HPDE6-E6E7 (cell line): ENCODE data around the gene AHCYL2.
A peak's percentile ranks its signal among the peaks of the same experiment; 100 is the strongest.

Source experiments
- DNase-seq: peaks from one replicate; pipeline ENCODE4 v3.0.0; 2011; ENCODE audit warnings: missing footprints; ENCODE audit errors: extremely low spot score

Gene AHCYL2

DNA sequence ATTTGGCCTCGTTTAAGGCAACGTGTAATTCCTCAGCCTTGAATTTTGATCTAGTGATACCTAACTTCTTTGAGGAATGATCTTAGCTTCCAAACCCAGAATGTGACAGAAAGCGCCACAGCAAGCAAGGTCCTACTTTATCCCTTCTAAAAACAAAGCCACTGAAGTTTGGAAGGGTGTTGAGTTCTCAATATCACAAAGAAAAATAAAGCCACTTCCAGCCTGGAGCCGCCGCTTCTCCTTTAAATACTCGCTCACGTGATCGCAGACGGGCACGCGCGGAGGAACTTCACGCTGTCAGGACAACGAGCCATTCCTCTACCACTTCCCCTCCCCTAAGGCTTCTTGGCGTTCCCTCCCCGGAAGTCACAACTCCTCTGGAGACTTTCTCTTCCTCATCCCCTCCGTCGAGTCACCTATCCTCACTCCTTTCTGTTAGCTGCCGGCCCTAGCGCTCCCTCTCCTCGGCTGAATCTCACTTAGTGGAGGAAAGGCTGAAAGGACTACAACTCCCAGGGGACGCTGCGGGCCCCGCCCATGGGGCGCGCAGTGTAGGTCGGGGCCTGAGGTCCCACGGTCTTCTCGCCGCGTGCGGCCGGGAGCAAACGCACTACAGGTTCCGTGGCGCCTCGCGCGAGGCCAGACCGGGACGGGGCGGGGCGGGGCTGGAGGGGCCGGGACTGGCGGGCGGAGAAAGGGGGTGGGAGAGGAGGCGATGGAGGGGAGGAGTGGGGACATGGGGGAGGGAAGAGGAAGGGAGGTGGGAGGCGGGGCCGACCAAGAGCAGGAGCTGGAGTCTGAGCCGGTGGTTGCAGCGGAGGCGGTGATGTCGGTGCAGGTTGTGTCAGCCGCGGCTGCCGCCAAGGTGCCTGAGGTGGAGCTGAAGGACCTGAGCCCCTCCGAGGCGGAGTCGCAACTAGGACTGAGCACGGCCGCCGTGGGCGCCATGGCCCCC lies at the start of gene AHCYL2:
TSS of gene AHCYL2 (plus strand) at position 780 of the 955 bp plus-strand sequence.
- DNase-seq: peak; percentile 88

DNA sequence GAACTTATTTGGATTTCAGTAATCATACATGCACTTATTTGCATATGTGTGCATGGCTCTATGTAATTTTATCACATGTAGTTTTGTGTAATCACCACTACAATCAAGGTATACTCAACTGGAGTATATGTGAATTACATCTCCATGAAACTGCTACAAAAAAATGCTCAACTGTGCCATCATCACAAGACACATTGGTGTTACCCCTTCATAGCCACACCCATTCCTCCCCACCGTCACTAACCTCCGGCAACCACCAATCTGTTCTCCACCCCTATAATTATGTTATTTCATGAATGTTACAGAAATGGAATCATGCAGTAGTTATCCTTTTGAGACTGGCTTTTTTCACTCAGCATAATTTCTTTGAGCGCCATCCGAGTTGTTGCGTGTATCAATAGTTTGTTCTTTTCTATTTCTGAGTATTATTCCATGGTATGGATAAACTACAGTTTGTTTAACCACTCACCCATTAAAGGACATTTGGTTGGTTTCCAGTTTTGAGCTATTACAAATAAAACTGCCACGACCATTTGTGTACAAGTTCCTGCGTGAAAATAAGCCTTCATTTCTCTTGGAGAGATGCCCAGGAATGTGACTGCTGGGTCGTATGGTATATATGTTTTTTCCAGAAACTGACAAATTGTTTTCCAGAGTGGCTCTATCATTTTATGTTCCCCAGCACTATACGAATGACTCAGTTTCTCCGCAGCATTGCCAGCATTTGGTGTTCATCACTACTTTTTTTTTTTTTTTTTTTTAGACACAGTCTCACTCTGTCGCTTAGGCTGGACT lies 47.7 kb upstream of the AHCYL2 start:
- DNase-seq: no peak

DNA sequence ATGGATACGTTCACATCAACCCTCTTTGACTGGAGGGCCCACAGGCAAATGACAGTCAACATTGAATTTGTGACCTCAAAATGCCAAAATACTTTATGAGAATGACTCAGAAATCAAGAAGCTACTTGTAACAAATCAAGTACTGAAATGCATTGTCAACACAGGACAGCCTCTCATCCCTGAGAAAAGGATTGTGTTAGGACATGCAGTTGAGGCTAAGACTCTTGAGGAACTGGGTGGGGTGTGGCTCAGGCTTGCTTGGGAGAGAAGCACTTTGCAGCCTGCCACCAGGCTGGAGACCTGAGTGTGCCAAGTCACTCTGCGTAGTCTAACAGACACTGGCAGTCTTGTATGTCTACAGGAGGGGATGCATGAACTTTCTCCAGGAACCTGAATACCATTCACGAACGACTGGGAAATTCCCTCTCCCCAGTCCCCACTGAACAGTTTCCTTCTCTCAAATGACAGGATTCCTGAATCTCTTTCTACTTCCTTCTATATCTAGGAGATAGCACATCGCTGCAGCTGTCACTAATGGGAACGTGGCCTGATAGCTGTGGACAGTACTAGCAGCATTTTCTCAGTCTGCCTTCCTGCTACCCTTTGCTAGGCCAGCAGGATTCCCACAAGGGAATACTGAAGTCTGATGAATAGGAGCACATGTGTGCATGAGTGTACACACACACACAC lies 39.7 kb upstream of the AHCYL2 start:
- peak; percentile 77 for DNase-seq

DNA sequence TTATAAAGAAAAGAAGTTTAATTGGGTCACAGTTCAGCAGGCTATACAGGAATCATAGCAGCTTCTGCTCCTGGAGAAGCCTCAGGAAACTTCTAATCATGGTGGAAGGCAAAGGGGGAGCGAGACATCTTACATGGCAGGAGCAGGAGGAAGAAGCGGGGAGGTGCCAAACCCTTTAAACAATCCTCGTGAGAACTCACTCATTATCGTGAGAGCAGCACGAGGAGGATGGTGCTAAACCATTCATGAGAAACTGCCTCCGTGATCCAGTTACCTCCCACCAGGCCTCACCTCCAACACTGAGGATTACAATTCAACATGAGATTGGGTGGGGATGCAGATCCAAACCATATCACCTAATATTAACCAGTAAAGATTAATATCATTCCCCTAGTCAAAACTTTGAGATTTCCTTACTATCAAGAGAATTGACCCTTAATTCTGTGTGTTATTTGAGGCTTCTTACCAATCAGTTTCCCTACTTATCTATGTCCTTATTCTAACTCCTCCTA lies 38.0 kb upstream of the AHCYL2 start:
- no peak for DNase-seq

DNA sequence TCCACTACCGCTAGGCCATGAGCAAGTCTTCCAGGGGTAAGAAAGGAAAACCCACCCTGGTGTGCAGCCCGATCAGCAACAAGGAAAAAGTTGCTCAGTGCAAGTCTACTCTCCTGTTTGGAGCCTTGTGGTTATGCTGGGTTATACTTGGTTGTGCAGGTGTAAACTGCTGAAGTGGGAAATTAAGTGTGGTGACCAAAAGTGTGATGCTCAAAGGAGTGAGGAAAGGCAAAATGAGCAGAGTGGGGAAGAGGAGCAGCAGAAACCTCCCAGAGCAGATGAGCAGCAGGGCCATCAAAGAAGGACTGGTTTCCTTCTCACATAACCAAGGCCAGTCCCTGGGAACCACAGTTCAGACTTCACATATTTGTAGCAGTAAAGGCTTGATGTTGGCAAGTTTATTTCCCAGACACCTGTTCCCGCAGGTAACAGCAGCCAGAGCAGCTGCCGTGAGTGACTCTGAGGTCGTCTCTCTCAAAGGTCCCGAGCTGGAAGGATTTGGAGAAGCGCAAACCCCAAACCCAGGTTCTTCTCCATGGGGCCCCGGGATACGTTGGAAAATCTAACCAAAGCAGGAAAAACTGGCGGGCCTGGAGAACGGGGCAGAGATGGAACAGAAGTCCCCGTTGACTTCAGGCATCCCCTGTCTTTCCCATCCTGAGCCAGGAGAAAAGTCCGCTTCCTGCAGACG lies 37.0 kb upstream of the AHCYL2 start:
- DNase-seq: no peak

DNA sequence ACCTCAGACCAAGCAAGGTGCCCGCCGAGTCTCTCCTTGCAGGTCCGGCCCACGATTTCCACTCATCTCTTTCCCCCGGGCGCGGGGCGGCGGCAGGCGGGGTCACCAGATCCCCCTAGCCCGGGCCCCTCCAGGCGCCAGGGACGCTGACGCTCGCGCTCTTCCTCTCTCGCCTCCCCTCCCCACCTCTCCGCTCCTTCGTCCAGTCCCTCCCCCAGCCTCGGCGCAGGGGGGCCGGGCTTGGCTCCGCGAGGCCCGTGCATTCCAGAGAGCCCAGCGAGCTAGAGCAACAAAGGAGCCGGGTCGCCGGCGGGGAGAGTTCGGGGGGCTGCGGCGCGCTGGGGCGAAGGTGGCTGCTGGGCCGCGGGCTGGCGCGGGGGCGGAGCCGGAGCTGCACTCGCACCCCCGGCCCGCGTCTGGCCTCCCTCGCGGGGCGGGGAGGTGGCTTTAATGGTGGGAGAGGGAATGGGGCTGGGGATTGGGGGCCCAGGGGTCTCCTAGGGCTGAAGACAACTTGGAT lies 36.4 kb upstream of the AHCYL2 start, which contains the start of gene SMO:
TSS of gene SMO (plus strand) at position 262 of the 520 bp plus-strand sequence. CDS start 519 bp downstream, outside the sequence.
- no peak for DNase-seq

DNA sequence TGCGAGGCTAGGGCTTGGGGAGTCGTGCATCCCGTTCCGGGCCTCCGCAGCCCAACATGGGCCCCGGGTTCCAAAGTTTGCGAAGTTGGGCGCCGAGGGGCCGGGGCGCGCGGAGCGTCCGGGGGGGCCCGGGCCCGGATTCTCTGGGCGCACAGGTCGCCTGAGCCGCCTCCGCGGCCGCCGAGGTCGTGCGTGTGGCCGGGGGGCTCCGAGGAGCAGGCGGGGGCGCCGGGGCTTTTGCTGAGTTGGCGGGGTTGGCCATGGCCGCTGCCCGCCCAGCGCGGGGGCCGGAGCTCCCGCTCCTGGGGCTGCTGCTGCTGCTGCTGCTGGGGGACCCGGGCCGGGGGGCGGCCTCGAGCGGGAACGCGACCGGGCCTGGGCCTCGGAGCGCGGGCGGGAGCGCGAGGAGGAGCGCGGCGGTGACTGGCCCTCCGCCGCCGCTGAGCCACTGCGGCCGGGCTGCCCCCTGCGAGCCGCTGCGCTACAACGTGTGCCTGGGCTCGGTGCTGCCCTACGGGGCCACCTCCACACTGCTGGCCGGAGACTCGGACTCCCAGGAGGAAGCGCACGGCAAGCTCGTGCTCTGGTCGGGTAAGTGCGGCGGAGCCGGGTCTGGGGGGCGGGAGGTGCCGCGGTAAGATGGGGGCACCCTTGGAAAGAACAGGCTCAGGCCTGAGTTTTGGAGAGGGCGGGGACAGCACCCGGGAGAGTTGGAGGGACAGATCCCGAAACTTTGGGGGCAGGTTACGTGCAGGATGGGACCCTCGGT lies 35.8 kb upstream of the AHCYL2 start:
- DNase-seq: no peak

DNA sequence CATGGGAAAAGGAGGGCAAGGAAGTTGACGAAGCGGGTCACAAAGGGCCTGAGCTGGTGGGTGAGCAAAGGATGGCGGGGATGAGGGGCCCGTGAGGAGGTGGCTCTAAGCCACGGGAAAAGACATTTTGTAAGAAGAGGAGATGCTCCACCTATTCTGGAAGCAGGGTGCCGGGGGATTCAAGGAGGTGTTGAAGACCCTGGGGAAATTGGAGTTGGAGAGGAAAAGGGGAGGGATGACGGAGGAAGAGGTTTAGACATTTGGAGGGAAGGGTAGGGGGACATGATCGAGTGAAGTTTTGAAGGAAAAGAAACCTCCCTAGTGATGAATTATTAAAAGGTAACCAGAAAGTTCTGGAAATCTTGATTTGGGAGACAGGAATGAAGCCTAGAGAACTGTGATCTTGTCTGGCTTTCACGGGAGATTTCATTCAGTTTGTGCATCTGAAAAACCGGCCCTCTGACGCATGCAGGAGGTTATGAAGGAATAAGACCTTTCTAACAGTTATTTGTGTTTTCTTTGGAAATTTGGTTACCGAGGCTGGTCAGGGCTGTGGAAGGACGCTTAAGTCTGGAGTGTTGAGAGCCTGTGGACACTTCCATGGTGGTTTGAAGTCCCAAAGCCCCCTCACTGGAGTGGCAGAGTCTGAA lies 35.0 kb upstream of the AHCYL2 start:
- no peak for DNase-seq

DNA sequence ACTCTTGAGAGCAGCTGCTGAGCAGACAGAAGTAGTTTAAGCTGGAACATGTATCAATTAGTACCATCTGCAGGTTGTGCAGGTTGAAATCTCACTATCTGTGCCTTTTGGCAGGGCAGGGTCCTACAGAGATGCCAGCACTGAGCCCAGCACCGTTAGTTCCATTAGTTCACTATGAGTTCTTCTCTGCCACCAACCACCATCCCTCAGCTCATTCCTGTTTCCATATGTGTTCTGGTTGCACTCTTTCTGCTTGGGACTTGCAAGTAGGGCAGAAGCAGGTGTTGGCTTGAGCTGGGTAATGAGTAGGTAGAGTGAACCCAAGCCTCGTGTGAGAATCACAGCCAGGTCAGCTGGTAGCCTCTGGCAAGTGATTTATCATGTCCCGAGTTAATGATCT lies 33.6 kb upstream of the AHCYL2 start:
- no peak for DNase-seq

DNA sequence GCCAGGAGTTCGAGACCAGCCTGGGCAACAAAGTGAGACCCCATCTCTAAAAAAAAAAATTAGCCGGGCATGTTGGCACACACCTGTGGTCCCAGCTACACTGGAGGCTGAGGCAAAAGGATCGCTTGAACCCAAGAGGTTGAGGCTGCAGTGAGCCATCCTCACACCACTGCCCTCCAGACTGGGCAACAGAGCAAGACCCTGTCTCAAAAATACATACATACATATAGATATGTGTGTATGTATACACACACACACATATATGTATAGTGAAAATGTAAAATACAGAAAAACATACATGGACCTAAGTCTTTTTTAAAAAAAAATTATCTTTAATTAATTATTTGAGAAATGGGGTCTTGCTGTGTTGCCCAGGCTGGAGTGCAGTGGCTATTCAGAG lies 30.9 kb upstream of the AHCYL2 start:
- DNase-seq: no peak

DNA sequence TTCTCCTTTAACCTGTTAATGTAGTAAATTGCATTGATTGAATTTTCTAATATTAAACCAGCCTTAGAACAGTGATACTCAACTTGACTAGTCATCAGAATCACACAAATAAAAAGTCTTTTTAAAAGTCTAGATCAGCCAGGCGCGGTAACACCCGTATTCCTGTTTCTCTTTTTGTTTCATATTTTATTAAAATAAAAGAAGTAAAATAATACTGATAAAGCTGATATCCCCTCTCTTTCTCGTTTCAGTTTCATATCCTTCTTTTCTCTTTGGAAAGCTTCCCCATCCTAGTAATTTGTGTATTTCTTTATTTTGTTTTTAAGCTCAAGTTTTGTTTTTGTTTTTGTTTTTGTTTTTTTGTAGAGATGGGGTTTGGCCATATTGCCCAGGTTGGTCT lies 27.1 kb upstream of the AHCYL2 start:
- DNase-seq: no peak

DNA sequence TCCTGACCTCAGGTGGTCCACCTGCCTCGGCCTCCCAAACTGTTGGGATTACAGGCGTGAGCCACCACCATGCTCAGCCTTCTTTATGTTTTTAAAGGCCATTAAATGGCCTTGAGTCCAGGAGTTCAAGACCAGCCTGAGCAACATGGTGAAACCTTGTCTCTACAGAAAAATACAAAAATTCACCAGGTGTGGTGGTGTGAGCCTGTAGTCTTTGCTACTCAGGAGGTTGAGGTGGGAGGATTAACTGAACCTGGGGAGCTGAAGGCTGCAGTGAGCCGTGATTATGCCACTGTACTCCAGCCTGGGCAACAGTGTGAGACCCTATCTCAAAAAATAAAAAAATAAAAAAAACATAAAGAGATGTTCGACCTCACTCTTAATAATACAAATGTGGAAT lies 25.4 kb upstream of the AHCYL2 start:
- no peak for DNase-seq

DNA sequence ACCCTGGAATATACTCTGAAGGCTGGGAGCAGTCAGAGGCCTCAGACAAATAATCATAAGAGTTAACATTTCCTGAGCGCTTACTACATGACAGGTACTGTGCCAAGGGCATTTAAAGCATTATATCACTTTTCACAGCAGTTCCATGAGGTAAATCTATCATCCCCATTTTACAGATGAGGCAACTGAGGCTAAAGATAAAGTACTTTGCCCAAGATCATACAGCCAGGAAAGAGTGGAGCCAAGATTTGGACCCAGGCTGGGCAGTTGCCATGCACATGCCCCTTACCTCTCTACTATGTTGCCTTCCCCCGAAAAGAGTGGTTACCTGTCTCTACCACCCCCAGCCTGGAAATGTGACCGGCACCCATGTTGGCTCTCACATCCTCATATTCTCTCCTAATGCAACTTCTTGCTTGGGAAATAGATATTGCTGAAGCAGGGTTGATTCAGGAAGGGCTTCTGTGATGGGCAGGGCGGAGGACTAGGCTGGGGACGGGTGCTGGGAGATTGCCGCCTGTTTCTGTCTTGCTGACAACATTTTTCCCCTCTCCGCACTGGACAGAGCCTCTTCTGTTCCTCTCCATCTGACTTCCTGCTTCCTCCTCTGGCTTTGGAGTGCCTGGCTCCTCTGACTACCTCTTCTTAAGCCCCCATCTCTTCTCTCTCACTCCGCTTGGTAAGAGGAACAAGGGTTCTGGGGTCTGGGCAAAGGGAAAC lies 22.6 kb upstream of the AHCYL2 start:
- no peak for DNase-seq

DNA sequence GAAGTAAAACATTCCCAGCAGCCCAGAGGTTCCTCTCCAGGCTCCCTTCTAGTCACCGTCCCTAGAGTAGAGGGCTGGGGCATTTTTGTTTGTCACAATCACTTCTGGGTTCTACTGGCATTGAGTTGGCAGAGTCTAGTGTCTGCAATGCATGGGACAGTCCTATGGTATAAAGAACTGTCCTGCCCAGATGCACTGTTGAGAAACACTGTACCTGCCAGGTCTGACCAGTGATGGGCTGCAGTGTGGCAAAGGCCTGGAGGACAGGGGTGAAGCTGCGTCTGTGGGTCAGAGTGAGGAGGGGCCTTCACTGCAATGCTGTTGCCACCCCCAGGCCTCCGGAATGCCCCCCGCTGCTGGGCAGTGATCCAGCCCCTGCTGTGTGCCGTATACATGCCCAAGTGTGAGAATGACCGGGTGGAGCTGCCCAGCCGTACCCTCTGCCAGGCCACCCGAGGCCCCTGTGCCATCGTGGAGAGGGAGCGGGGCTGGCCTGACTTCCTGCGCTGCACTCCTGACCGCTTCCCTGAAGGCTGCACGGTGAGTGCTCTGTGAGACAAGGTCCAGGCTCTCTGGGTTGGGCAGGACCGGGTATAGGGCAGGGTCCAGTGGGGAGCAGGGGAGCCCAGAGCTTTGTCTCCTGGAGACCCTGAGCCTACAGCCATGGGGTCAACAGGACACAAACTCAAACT lies 21.6 kb upstream of the AHCYL2 start:
- DNase-seq: no peak

DNA sequence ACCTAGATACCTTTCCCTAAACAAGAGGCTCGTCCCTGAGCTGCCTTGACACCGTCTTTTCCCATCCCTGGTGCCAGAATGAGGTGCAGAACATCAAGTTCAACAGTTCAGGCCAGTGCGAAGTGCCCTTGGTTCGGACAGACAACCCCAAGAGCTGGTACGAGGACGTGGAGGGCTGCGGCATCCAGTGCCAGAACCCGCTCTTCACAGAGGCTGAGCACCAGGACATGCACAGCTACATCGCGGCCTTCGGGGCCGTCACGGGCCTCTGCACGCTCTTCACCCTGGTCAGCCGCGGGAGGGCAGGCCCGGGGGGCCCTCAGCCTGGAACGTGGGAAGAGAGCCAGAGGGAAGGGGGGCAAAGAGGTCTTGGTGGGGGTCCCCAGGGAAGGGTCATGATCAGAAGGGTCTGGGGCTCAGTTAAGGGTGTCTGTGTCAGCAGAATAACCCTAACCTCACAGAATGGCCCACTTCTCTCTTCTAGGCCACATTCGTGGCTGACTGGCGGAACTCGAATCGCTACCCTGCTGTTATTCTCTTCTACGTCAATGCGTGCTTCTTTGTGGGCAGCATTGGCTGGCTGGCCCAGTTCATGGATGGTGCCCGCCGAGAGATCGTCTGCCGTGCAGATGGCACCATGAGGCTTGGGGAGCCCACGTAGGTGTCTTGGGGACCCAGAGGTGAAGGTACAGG lies 19.6 kb upstream of the AHCYL2 start:
- DNase-seq: no peak

DNA sequence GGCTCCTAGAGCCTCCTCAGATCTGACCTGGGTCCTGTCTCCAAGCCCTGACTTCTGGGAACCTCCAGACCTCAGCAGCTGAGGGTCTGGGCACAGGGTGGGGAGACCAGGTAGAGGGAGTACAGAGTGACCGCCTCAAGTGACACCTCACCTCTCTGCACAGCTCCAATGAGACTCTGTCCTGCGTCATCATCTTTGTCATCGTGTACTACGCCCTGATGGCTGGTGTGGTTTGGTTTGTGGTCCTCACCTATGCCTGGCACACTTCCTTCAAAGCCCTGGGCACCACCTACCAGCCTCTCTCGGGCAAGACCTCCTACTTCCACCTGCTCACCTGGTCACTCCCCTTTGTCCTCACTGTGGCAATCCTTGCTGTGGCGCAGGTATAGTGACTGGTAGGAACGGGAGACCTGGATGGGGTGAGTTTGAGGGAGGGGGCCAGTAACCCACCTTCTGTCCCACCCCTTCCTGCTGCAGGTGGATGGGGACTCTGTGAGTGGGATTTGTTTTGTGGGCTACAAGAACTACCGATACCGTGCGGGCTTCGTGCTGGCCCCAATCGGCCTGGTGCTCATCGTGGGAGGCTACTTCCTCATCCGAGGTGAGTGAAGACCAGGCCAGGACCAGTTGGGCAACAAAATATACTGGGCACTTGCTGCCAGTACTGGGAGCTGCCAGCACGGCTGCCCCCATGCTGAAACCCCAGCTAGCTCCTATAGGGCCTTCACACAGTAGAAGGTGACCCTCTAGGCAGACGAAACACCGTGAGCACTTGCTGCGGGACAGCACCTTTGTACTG lies 18.6 kb upstream of the AHCYL2 start:
- no peak for DNase-seq

DNA sequence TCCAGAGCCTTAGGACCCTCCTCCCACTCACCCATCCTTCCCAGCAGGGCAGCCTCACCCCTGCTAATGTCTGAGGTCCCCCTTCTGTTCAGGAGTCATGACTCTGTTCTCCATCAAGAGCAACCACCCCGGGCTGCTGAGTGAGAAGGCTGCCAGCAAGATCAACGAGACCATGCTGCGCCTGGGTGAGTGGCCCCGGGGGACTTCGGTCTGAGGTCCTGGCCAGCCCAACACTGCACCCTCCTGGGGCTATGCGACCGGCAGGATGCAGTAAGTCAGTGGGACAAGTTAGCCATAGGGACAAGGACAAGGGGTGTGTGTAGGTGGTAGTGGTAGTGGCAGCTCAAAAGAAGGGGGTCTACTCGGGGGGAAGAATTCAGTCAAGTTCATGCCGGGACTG lies 16.2 kb upstream of the AHCYL2 start:
- DNase-seq: no peak
